ENCODE results near the gene PLAC8. TPM values are rescaled to one million over a fixed set of nuclear protein-coding genes. Genes with fewer than 3 reads are reported as not detected.
A peak's percentile ranks its signal among the peaks of the same experiment; 100 is the strongest.
"Not testable (repeated sequence)": the region's sequence is repeated elsewhere in the genome, so short reads cannot be mapped to it uniquely, and the experiment has no call there.

Gene PLAC8
- polyA plus RNA-seq, 1 donor = 2.9 TPM

GRCh38 chr4:83112678-83113428, 1.7 kb downstream of the PLAC8 start:
- DNase-seq = no peak

GRCh38 chr4:83112231-83112630, 2.3 kb downstream of the PLAC8 start:
- DNase-seq = no peak

GRCh38 chr4:83111751-83112141, 2.8 kb downstream of the PLAC8 start:
- not testable (repeated sequence) for DNase-seq

GRCh38 chr4:83110970-83111750, 3.4 kb downstream of the PLAC8 start:
- DNase-seq = no peak

GRCh38 chr4:83110223-83110945, 4.1 kb downstream of the PLAC8 start:
- peak; percentile 78 for DNase-seq

GRCh38 chr4:83109480-83110222, 4.9 kb downstream of the PLAC8 start:
- DNase-seq = peak; percentile 42

- no peak for DNase-seq
Observed at GRCh38 chr4:83108101-83108861, 6.2 kb downstream of the PLAC8 start.

- DNase-seq = no peak
Observed at GRCh38 chr4:83107631-83108030, 6.9 kb downstream of the PLAC8 start.

GRCh38 chr4:83104991-83105390, 9.5 kb downstream of the PLAC8 start:
- no peak for DNase-seq

GRCh38 chr4:83096397-83096796, 18.1 kb downstream of the PLAC8 start:
- no peak for DNase-seq

GRCh38 chr4:83093060-83093640, 21.4 kb downstream of the PLAC8 start:
- DNase-seq = no peak

GRCh38 chr4:83089410-83090157, 24.9 kb downstream of the PLAC8 start:
- DNase-seq = no peak

- not testable (repeated sequence) for DNase-seq
Observed at GRCh38 chr4:83084956-83085355, 29.6 kb downstream of the PLAC8 start.

GRCh38 chr4:83083925-83084475, 30.5 kb downstream of the PLAC8 start:
- DNase-seq = no peak

- no peak for DNase-seq
Observed at GRCh38 chr4:83082777-83083176, 31.8 kb downstream of the PLAC8 start.

- no peak for DNase-seq
Observed at GRCh38 chr4:83080561-83080960, 34.0 kb downstream of the PLAC8 start.

- DNase-seq = no peak
Observed at GRCh38 chr4:83075311-83076095, 39.0 kb downstream of the PLAC8 start.

- not testable (repeated sequence) for DNase-seq
Observed at GRCh38 chr4:83074783-83075182, 39.7 kb downstream of the PLAC8 start.
